ENCODE measurements around the gene ECE1.
"Not testable (repeated sequence)": the region's sequence is repeated elsewhere in the genome, so short reads cannot be mapped to it uniquely, and the experiment has no call there.

GRCh38 chr1:21201238-21201637, 89.0 kb downstream of the ECE1 start:
- TF ChIP-seq, protein P1, sequence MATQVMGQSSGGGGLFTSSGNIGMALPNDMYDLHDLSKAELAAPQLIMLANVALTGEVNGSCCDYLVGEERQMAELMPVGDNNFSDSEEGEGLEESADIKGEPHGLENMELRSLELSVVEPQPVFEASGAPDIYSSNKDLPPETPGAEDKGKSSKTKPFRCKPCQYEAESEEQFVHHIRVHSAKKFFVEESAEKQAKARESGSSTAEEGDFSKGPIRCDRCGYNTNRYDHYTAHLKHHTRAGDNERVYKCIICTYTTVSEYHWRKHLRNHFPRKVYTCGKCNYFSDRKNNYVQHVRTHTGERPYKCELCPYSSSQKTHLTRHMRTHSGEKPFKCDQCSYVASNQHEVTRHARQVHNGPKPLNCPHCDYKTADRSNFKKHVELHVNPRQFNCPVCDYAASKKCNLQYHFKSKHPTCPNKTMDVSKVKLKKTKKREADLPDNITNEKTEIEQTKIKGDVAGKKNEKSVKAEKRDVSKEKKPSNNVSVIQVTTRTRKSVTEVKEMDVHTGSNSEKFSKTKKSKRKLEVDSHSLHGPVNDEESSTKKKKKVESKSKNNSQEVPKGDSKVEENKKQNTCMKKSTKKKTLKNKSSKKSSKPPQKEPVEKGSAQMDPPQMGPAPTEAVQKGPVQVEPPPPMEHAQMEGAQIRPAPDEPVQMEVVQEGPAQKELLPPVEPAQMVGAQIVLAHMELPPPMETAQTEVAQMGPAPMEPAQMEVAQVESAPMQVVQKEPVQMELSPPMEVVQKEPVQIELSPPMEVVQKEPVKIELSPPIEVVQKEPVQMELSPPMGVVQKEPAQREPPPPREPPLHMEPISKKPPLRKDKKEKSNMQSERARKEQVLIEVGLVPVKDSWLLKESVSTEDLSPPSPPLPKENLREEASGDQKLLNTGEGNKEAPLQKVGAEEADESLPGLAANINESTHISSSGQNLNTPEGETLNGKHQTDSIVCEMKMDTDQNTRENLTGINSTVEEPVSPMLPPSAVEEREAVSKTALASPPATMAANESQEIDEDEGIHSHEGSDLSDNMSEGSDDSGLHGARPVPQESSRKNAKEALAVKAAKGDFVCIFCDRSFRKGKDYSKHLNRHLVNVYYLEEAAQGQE (IDR thresholded peaks at IDR 0.05; ENCODE audit: insufficient replicate concordance, low read depth) = not testable (repeated sequence)
- TF ChIP-seq, protein P2, sequence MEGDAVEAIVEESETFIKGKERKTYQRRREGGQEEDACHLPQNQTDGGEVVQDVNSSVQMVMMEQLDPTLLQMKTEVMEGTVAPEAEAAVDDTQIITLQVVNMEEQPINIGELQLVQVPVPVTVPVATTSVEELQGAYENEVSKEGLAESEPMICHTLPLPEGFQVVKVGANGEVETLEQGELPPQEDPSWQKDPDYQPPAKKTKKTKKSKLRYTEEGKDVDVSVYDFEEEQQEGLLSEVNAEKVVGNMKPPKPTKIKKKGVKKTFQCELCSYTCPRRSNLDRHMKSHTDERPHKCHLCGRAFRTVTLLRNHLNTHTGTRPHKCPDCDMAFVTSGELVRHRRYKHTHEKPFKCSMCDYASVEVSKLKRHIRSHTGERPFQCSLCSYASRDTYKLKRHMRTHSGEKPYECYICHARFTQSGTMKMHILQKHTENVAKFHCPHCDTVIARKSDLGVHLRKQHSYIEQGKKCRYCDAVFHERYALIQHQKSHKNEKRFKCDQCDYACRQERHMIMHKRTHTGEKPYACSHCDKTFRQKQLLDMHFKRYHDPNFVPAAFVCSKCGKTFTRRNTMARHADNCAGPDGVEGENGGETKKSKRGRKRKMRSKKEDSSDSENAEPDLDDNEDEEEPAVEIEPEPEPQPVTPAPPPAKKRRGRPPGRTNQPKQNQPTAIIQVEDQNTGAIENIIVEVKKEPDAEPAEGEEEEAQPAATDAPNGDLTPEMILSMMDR (IDR thresholded peaks at IDR 0.05; ENCODE audit: insufficient read depth, low read length) = not testable (repeated sequence)
- not testable (repeated sequence) for TF ChIP-seq POLR2AphosphoS5 (IDR thresholded peaks at IDR 0.05; ENCODE audit: low read depth)

All from HL-60 (cell line).